HepG2 (cell line): ENCODE results near the gene LENEP. TPM values are rescaled to one million over a fixed set of nuclear protein-coding genes. Genes with fewer than 3 reads are reported as not detected.

Experiments used
- CBX5 ChIP-seq: sonication (generic); formaldehyde crosslinking; IDR thresholded peaks from 2 replicates; pipeline ENCODE4 v1.4.0; 2020; ENCODE audit warnings: missing genetic modification reagents, borderline replicate concordance
- HDAC1 ChIP-seq: sonication (generic); formaldehyde crosslinking; IDR thresholded peaks from 2 replicates; pipeline ENCODE4 v1.5.1; 2020; ENCODE audit warnings: mild to moderate bottlenecking, missing genetic modification reagents
- HNF4A ChIP-seq: sonication (generic); formaldehyde crosslinking; IDR thresholded peaks from 2 replicates; pipeline ENCODE4 v1.4.0; 2020; ENCODE audit warnings: missing genetic modification reagents
- KIAA2018 ChIP-seq: sonication (generic); formaldehyde crosslinking; IDR thresholded peaks from 2 replicates; pipeline ENCODE4 v1.5.0; 2020; ENCODE audit warnings: mild to moderate bottlenecking, missing genetic modification reagents, borderline replicate concordance
- NCOA1 ChIP-seq: sonication (generic); formaldehyde crosslinking; IDR thresholded peaks from 2 replicates; pipeline ENCODE4 v1.9.0; 2021; ENCODE audit warnings: missing genetic modification reagents
- SIX1 ChIP-seq: sonication (generic); formaldehyde crosslinking; IDR thresholded peaks from 2 replicates; pipeline ENCODE4 v1.4.0; 2020; ENCODE audit warnings: missing genetic modification reagents, borderline replicate concordance
- SPEN ChIP-seq: sonication (generic); formaldehyde crosslinking; IDR thresholded peaks from 2 replicates; pipeline ENCODE4 v1.5.1; 2020; ENCODE audit warnings: low read depth, mild to moderate bottlenecking, missing genetic modification reagents
- YY1 ChIP-seq: IDR thresholded peaks from 2 replicates; pipeline ENCODE4 v1.6.1; 2011; ENCODE audit warnings: low read length, low read depth, moderate library complexity, mild to moderate bottlenecking; ENCODE audit not compliant: insufficient read depth, insufficient replicate concordance
- ZNF329 ChIP-seq: sonication (generic); formaldehyde crosslinking; IDR thresholded peaks from 2 replicates; pipeline ENCODE4 v1.9.0; 2021; ENCODE audit warnings: low read depth, mild to moderate bottlenecking, missing genetic modification reagents
- ZNF451 ChIP-seq: sonication (generic); formaldehyde crosslinking; IDR thresholded peaks from 2 replicates; pipeline ENCODE4 v1.5.0; 2020; ENCODE audit warnings: mild to moderate bottlenecking, missing genetic modification reagents
- ZNF598 ChIP-seq: sonication (generic); formaldehyde crosslinking; IDR thresholded peaks from 2 replicates; pipeline ENCODE4 v1.5.1; 2020; ENCODE audit warnings: mild to moderate bottlenecking, missing genetic modification reagents, borderline replicate concordance
- ZNF644 ChIP-seq: IDR thresholded peaks from 2 replicates; pipeline ENCODE4 v1.6.1; 2016; ENCODE audit warnings: low read depth
- polyA plus RNA-seq, 8 experiments: library from polyadenylated mRNA; depleted of rRNA in 3 of 8; stranded (reverse) in 7 of 8; unstranded in 1 of 8; fragments of >200 nt; fragmentation: Illumina TruSeq in 4 of 8; extraction: Trizol in 4 of 8; gene quantifications; 2 replicates each; pipeline versions ENCODE4 v1.2.1 to v1.2.3, GENCODE V29; 2011 to 2016; ENCODE audit warnings: low read depth in 4 of 8, missing spikeins in 1 of 8, mixed read lengths in 1 of 8; ENCODE audit not compliant: insufficient read depth in 1 of 8
- total RNA-seq, 5 experiments: library from RNA; depleted of rRNA; stranded (reverse); fragments of >200 nt; fragmentation: Illumina TruSeq; extraction: Trizol; gene quantifications; 2 replicates each; pipeline ENCODE4 v1.2.3, GENCODE V29; 2016; ENCODE audit warnings: low read depth in 1 of 5
- TF ChIP-seq, protein P1 (sequence below): sonication (generic); IDR thresholded peaks from 2 replicates; pipeline ENCODE4 v1.6.1; 2016; ENCODE audit warnings: low read depth, borderline replicate concordance
- TF ChIP-seq, protein P2 (sequence below): sonication (generic); formaldehyde crosslinking; IDR thresholded peaks from 2 replicates; pipeline ENCODE4 v1.5.0; 2020; ENCODE audit warnings: missing genetic modification reagents

LENEP gene
- total and polyA plus RNA-seq, 2 of the 13 experiments (the other 11 are each of a cell fraction or from before 2014, with no cell fraction given), result 0.29 TPM; not detected in 1

DNA sequence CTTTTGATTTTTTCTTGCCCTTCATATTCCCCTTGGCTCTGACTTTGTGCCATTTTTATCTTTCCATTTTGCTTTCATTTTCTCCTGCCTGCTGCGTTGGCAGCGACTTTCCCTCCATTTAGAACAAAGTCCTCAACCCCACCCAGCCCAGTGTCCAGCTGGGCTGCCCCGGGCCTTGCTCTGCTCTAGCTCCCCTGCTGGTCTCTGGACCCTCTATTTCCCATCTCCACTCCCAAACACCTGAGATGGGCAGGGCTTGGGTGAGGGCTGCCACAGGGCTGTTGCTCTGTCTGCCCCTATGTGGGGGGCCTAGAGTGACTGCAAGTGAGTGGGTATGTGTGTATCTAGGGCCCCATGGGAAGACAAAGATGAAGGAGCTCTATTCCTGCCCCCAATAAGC lies 50.4 kb downstream of the LENEP start (continued):
- TF ChIP-seq KIAA2018 (CRISPR knock-in tag) (no peak), NCOA1 (CRISPR knock-in tag) (0 out of 2 replicates have a peak, but pooled peaks have one; percentile 28), SIX1 (CRISPR knock-in tag) (no peak), SPEN (peak; percentile 10; the same call in 1 of the 2 replicates), ZNF329 (CRISPR knock-in tag) (0 out of 2 replicates have a peak, but pooled peaks have one; percentile 7), ZNF644 (0 out of 2 replicates have a peak, but pooled peaks have one; percentile 12), CBX5 (CRISPR knock-in tag) (no peak), YY1 (no peak), HNF4A (peak; percentile 75), HDAC1 (CRISPR knock-in tag) (0 out of 2 replicates have a peak, but pooled peaks have one; percentile 37), ZNF451 (no peak), ZNF598 (CRISPR knock-in tag) (no peak)
- TF ChIP-seq, protein P1, sequence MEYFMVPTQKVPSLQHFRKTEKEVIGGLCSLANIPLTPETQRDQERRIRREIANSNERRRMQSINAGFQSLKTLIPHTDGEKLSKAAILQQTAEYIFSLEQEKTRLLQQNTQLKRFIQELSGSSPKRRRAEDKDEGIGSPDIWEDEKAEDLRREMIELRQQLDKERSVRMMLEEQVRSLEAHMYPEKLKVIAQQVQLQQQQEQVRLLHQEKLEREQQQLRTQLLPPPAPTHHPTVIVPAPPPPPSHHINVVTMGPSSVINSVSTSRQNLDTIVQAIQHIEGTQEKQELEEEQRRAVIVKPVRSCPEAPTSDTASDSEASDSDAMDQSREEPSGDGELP, result peak; percentile 82; the same call in 1 of the 2 replicates
- TF ChIP-seq, protein P2, sequence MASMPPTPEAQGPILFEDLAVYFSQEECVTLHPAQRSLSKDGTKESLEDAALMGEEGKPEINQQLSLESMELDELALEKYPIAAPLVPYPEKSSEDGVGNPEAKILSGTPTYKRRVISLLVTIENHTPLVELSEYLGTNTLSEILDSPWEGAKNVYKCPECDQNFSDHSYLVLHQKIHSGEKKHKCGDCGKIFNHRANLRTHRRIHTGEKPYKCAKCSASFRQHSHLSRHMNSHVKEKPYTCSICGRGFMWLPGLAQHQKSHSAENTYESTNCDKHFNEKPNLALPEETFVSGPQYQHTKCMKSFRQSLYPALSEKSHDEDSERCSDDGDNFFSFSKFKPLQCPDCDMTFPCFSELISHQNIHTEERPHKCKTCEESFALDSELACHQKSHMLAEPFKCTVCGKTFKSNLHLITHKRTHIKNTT (CRISPR knock-in tag), result no peak
